Hepatocyte (in vitro differentiated cells): ENCODE results near the gene BCL11A. TPM values are rescaled to one million over a fixed set of nuclear protein-coding genes. Genes with fewer than 3 reads are reported as not detected.

Experiments
- DNase-seq: peaks from one replicate; pipeline ENCODE4 v3.0.0-alpha.2; 2016; ENCODE audit warnings: low spot score
- H2AFZ ChIP-seq: fragments of 200-600 bp; sonication (generic); 2 replicates; pipeline ENCODE4 v1.6.0; 2016; ENCODE audit warnings: antibody characterized with exemption, mild to moderate bottlenecking
- H3K27ac ChIP-seq: fragments of 200-600 bp; sonication (generic); 2 replicates; pipeline ENCODE4 v1.5.1; 2016; ENCODE audit warnings: mild to moderate bottlenecking
- H3K27me3 ChIP-seq: fragments of 200-600 bp; sonication (generic); 2 replicates; pipeline ENCODE4 v1.6.1; 2016
- H3K36me3 ChIP-seq: fragments of 200-600 bp; sonication (generic); replicated peaks from 2 replicates; pipeline ENCODE4 v1.5.1; 2016; ENCODE audit warnings: low read depth; ENCODE audit not compliant: insufficient read depth
- H3K4me1 ChIP-seq: fragments of 200-600 bp; sonication (generic); 2 replicates; pipeline ENCODE4 v1.5.1; 2016; ENCODE audit warnings: mild to moderate bottlenecking, moderate library complexity; ENCODE audit not compliant: insufficient read depth
- H3K4me2 ChIP-seq: fragments of 200-600 bp; sonication (generic); 2 replicates; pipeline ENCODE4 v1.6.0; 2016
- H3K4me3 ChIP-seq: fragments of 200-600 bp; sonication (generic); 2 replicates; pipeline ENCODE4 v1.5.1; 2016; ENCODE audit warnings: mild to moderate bottlenecking
- H3K79me2 ChIP-seq: fragments of 200-600 bp; sonication (generic); 2 replicates; pipeline ENCODE4 v1.6.0; 2017; ENCODE audit warnings: mild to moderate bottlenecking
- H3K9me2 ChIP-seq: fragments of 200-600 bp; sonication (generic); replicated peaks from 2 replicates; pipeline ENCODE4 v1.6.0; 2017; ENCODE audit warnings: mild to moderate bottlenecking; ENCODE audit not compliant: insufficient read depth
- H3K9me3 ChIP-seq: fragments of 200-600 bp; sonication (generic); 2 replicates; pipeline ENCODE4 v1.5.1; 2016; ENCODE audit warnings: low read depth, mild to moderate bottlenecking
- H4K20me1 ChIP-seq: fragments of 200-600 bp; sonication (generic); 2 replicates; pipeline ENCODE4 v1.6.0; 2016; ENCODE audit warnings: mild to moderate bottlenecking; ENCODE audit not compliant: insufficient read depth, poor library complexity, severe bottlenecking
- EZH2 ChIP-seq: fragments of 200-600 bp; sonication (generic); IDR thresholded peaks from 2 replicates; pipeline ENCODE4 v1.6.1; 2016; ENCODE audit warnings: antibody characterized with exemption, mild to moderate bottlenecking, borderline replicate concordance
- EZH2phosphoT487 ChIP-seq: fragments of 200-600 bp; sonication (generic); IDR thresholded peaks from one replicate; pipeline ENCODE4 v1.6.1; 2018; ENCODE audit warnings: antibody characterized with exemption, mild to moderate bottlenecking, low read depth, moderate library complexity; ENCODE audit not compliant: unreplicated experiment, severe bottlenecking
- WGBS: methylation state at CpG from one replicate; pipeline ENCODE4 v1.1.6; 2016; ENCODE audit warnings: low lambda C conversion rate; ENCODE audit errors: missing lambda C conversion rate; 5-methylcytosine and 5-hydroxymethylcytosine counted together
- polyA plus RNA-seq: library from polyadenylated mRNA; unstranded; fragments of >200 nt; fragmentation: Nextera tagmentation; extraction: Ambion mirVana; gene quantifications from 2 replicates; pipeline ENCODE4 v1.2.1, GENCODE V29; 2016
- total RNA-seq: library from RNA; depleted of rRNA; stranded (reverse); fragments of >200 nt; gene quantifications from 2 replicates; pipeline ENCODE4 v1.2.3, GENCODE V29; 2014
- TF ChIP-seq, protein P1 (sequence below): fragments of 200-600 bp; sonication (generic); IDR thresholded peaks from 2 replicates; pipeline ENCODE4 v1.5.1; 2016; ENCODE audit warnings: antibody characterized with exemption, mild to moderate bottlenecking; ENCODE audit not compliant: poor library complexity

The BCL11A gene
- total and polyA plus RNA-seq, 2 experiments from 2014 or later: 14.4 to 22.6 TPM

DNA sequence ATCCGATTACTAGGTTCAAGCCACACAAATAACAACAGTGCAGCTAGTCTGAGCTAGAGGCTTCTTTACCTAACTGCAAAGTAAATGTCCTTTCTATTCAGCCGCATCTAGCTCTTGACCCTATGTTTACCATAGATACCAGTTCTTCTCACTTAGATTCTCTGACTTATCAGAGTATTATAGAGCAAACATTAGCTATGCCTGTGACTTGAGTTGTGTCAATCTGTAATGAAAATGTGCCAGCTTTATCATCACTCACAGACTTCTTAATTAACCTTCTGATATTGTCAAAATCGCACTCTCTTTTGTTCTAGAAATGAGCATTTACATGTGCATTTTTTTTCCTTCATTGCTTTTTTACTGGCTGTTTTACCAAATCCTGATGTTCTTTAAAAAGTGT lies 79.9 kb downstream of the BCL11A start:
- DNase-seq: no peak
- no peaks in the 10 kb centered on the region for H3K36me3 ChIP-seq
- peaks cover 39% of the 10 kb centered on the region for H3K4me1 ChIP-seq
- H3K4me2 ChIP-seq: peak overlapping the region; percentile 3
- H4K20me1 ChIP-seq: peaks cover 4% of the 10 kb centered on the region
- WGBS: 68% methylated on average over 3 of the region's 3 CpGs
- H3K9me3 ChIP-seq: no peaks in the 10 kb centered on the region
- no peak overlapping the region for H3K27ac ChIP-seq
- H3K9me2 ChIP-seq: no peaks in the 10 kb centered on the region
- peaks cover 95% of the 10 kb centered on the region for H3K79me2 ChIP-seq
- H3K27me3 ChIP-seq: no peaks in the 10 kb centered on the region
- no peak for TF ChIP-seq EZH2phosphoT487
- TF ChIP-seq EZH2: no peak
- TF ChIP-seq, protein P1, sequence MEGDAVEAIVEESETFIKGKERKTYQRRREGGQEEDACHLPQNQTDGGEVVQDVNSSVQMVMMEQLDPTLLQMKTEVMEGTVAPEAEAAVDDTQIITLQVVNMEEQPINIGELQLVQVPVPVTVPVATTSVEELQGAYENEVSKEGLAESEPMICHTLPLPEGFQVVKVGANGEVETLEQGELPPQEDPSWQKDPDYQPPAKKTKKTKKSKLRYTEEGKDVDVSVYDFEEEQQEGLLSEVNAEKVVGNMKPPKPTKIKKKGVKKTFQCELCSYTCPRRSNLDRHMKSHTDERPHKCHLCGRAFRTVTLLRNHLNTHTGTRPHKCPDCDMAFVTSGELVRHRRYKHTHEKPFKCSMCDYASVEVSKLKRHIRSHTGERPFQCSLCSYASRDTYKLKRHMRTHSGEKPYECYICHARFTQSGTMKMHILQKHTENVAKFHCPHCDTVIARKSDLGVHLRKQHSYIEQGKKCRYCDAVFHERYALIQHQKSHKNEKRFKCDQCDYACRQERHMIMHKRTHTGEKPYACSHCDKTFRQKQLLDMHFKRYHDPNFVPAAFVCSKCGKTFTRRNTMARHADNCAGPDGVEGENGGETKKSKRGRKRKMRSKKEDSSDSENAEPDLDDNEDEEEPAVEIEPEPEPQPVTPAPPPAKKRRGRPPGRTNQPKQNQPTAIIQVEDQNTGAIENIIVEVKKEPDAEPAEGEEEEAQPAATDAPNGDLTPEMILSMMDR: no peak
- H3K4me3 ChIP-seq: no peak overlapping the region
- H2AFZ ChIP-seq: no peak overlapping the region

DNA sequence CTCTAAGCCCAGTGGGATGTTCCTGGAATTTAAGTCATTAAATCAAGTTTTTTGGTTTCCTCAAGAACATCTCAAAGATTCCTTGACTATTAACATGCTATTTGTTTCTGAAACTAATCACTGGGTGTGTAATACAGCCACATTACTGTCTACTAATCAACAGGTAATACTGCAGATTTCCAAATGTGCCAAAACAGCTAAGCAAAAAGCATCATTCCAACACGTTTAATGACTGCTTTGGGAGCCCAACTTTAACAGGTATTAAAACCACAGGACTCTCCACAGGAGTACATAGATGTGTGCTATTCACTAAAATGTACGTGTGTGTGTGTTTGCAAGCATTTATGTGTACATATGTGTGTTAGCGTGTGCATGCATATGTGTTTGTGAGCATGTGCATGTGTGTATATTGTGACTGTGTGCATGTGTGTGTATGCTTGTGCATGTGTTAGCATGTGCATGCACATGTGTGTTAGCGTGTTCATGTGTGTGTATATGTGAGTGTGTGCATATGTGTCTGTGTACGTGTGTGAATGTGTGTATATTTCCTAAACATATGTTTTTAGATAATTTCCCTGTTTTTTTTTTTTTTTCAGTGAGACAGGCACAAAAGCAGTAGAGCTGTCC lies 80.7 kb downstream of the BCL11A start:
- H3K9me3 ChIP-seq: no peaks in the 10 kb centered on the region
- peaks cover 36% of the 10 kb centered on the region for H3K4me1 ChIP-seq
- no peak overlapping the region for H3K4me3 ChIP-seq
- no peaks in the 10 kb centered on the region for H3K27me3 ChIP-seq
- DNase-seq: no peak
- H3K4me2 ChIP-seq: no peak overlapping the region
- WGBS: 86% methylated on average over 5 of the region's 5 CpGs
- no peak overlapping the region for H3K27ac ChIP-seq
- H2AFZ ChIP-seq: no peak overlapping the region
- no peaks in the 10 kb centered on the region for H3K9me2 ChIP-seq
- H3K36me3 ChIP-seq: no peaks in the 10 kb centered on the region
- H4K20me1 ChIP-seq: no peaks in the 10 kb centered on the region
- no peak for TF ChIP-seq EZH2
- TF ChIP-seq EZH2phosphoT487: no peak
- TF ChIP-seq, protein P1: no peak
- H3K79me2 ChIP-seq: peaks cover 90% of the 10 kb centered on the region

DNA sequence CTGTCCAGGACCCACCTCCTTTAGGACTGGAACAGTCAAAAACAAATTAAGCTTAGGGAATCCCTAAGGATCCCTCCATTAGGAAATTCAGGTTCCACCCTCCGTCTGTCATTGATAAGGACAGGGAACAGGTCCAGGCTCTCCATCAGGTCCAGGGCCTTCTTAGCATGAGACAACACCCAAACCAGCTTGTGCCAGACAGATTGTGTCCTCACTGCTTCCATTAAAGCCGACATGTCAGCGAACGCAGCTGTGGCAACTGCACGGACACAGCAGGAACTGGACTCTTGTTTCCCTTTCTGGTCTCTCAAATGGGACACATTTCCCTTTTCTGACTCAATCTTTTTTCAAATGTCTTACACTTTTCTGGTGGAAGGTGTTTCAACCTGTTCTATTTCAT lies 81.4 kb downstream of the BCL11A start:
- Histone ChIP-seq H3K27ac (no peak overlapping the region), H3K27me3 (no peaks in the 10 kb centered on the region), H3K36me3 (no peaks in the 10 kb centered on the region), H3K4me3 (no peak overlapping the region), H3K9me3 (no peaks in the 10 kb centered on the region), H3K4me1 (peaks cover 35% of the 10 kb centered on the region), H2AFZ (no peak overlapping the region), H4K20me1 (no peaks in the 10 kb centered on the region), H3K9me2 (no peaks in the 10 kb centered on the region), H3K79me2 (peaks cover 82% of the 10 kb centered on the region), H3K4me2 (no peak overlapping the region)
- 86% methylated on average over 5 of the region's 5 CpGs for WGBS
- no peak for TF ChIP-seq EZH2
- no peak for TF ChIP-seq EZH2phosphoT487
- TF ChIP-seq, protein P1: no peak
- DNase-seq: no peak

DNA sequence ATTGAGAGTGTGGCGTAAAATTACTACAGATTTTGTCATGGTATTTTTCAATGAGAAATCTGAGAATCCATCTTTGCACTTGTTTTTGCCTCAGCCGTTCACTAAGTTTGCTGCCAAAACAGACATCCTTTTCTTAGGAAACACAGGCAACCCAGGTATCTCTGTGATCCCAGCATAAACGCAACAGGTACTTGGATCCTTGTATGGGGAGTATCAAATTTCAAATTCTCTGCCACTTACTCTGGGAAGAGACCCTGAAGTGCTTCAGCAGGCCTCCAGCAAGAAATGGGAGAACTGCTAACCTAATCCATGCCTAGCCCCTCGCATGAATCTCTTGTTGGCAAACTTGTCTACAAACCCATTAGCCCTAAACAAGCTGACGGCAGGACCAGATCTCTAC lies 83.1 kb downstream of the BCL11A start:
- Histone ChIP-seq H3K9me2 (no peaks in the 10 kb centered on the region), H3K79me2 (peaks cover 80% of the 10 kb centered on the region), H3K4me2 (no peak overlapping the region), H3K4me3 (no peak overlapping the region), H3K9me3 (no peaks in the 10 kb centered on the region), H3K4me1 (peaks cover 24% of the 10 kb centered on the region), H3K27me3 (no peaks in the 10 kb centered on the region), H2AFZ (no peak overlapping the region), H3K36me3 (no peaks in the 10 kb centered on the region), H4K20me1 (no peaks in the 10 kb centered on the region), H3K27ac (peak overlapping the region; percentile 42)
- TF ChIP-seq EZH2 (no peak), EZH2phosphoT487 (no peak)
- TF ChIP-seq, protein P1: no peak
- DNase-seq: no peak
- WGBS: 75% methylated on average over 5 of the region's 5 CpGs
